Spleen (tissue), 3 donors: ENCODE measurements around the gene CDK5RAP3.

Experiments used
- POLR2A ChIP-seq, 3 donors: fragments of 450-650 bp; IDR thresholded peaks; one replicate each; pipeline ENCODE4 v1.5.1; 2017; ENCODE audit warnings: antibody characterized with exemption in 3 of 3, mild to moderate bottlenecking in 1 of 3
- POLR2AphosphoS5 ChIP-seq, 3 donors: sonication (generic); formaldehyde crosslinking; IDR thresholded peaks; one replicate each; pipeline ENCODE4 v1.5.1; 2017; ENCODE audit warnings: antibody characterized with exemption in 3 of 3

- TF ChIP-seq POLR2AphosphoS5 (IDR thresholded peaks at IDR 0.05) (no peak), POLR2A (IDR thresholded peaks at IDR 0.05) (no peak)
Observed at GRCh38 chr17:48011405-48012150, 40.7 kb downstream of the CDK5RAP3 start.
